Measurements from ENCODE around the gene JARID2. TPM values are rescaled to one million over a fixed set of nuclear protein-coding genes. Genes with fewer than 3 reads are reported as not detected.

JARID2 gene
- total RNA-seq, 2 experiments from 2014 or later, result 19.3 to 20.1 TPM

- H3K4me1 Mint-ChIP-seq, result peaks cover 22% of the 10 kb centered on the region
- H3K27me3 Mint-ChIP-seq, result no peaks in the 10 kb centered on the region
- H3K9me3 Mint-ChIP-seq, result no peaks in the 10 kb centered on the region
- peaks cover 13% of the 10 kb centered on the region for H3K36me3 Mint-ChIP-seq
- H3K27ac Mint-ChIP-seq, result no peak overlapping the region
- no peak for DNase-seq
- no peak overlapping the region for H3K4me3 Mint-ChIP-seq
Measured at GRCh38 chr6:15555101-15556038, 309.5 kb downstream of the JARID2 start.

- DNase-seq, result no peak
- peaks cover 11% of the 10 kb centered on the region for H3K36me3 Mint-ChIP-seq
- H3K4me3 Mint-ChIP-seq, result no peak overlapping the region
- no peaks in the 10 kb centered on the region for H3K27me3 Mint-ChIP-seq
- no peak overlapping the region for H3K27ac Mint-ChIP-seq
- no peaks in the 10 kb centered on the region for H3K9me3 Mint-ChIP-seq
- H3K4me1 Mint-ChIP-seq, result peaks cover 11% of the 10 kb centered on the region
Measured at GRCh38 chr6:15556711-15557110, 310.8 kb downstream of the JARID2 start.

- peaks cover 11% of the 10 kb centered on the region for H3K36me3 Mint-ChIP-seq
- peaks cover 9% of the 10 kb centered on the region for H3K4me1 Mint-ChIP-seq
- H3K9me3 Mint-ChIP-seq, result no peaks in the 10 kb centered on the region
- H3K4me3 Mint-ChIP-seq, result no peak overlapping the region
- H3K27me3 Mint-ChIP-seq, result no peaks in the 10 kb centered on the region
- no peak overlapping the region for H3K27ac Mint-ChIP-seq
- DNase-seq, result no peak
Measured at GRCh38 chr6:15557174-15557573, 311.3 kb downstream of the JARID2 start.

GRCh38 chr6:15560713-15561112 is 314.8 kb downstream of the JARID2 start:
- peaks cover under 1% of the 10 kb centered on the region for H3K4me1 Mint-ChIP-seq
- no peak overlapping the region for H3K4me3 Mint-ChIP-seq
- H3K27me3 Mint-ChIP-seq, result no peaks in the 10 kb centered on the region
- H3K27ac Mint-ChIP-seq, result no peak overlapping the region
- no peaks in the 10 kb centered on the region for H3K9me3 Mint-ChIP-seq
- peaks cover 6% of the 10 kb centered on the region for H3K36me3 Mint-ChIP-seq
- DNase-seq, result no peak

GRCh38 chr6:15561447-15562199 is 315.8 kb downstream of the JARID2 start:
- no peaks in the 10 kb centered on the region for H3K27me3 Mint-ChIP-seq
- H3K27ac Mint-ChIP-seq, result no peak overlapping the region
- no peaks in the 10 kb centered on the region for H3K9me3 Mint-ChIP-seq
- no peaks in the 10 kb centered on the region for H3K4me1 Mint-ChIP-seq
- H3K4me3 Mint-ChIP-seq, result no peak overlapping the region
- no peak for DNase-seq
- H3K36me3 Mint-ChIP-seq, result peaks cover 7% of the 10 kb centered on the region

- H3K4me3 Mint-ChIP-seq, result no peak overlapping the region
- no peaks in the 10 kb centered on the region for H3K9me3 Mint-ChIP-seq
- peaks cover 8% of the 10 kb centered on the region for H3K36me3 Mint-ChIP-seq
- H3K27me3 Mint-ChIP-seq, result no peaks in the 10 kb centered on the region
- no peak overlapping the region for H3K27ac Mint-ChIP-seq
- DNase-seq, result no peak
- no peaks in the 10 kb centered on the region for H3K4me1 Mint-ChIP-seq
Measured at GRCh38 chr6:15562977-15563376, 317.1 kb downstream of the JARID2 start.

- DNase-seq, result no peak
- H3K4me1 Mint-ChIP-seq, result peaks cover 5% of the 10 kb centered on the region
- no peak overlapping the region for H3K27ac Mint-ChIP-seq
- no peaks in the 10 kb centered on the region for H3K9me3 Mint-ChIP-seq
- no peak overlapping the region for H3K4me3 Mint-ChIP-seq
- H3K36me3 Mint-ChIP-seq, result peaks cover 22% of the 10 kb centered on the region
- no peaks in the 10 kb centered on the region for H3K27me3 Mint-ChIP-seq
Measured at GRCh38 chr6:15569035-15569995, 323.4 kb downstream of the JARID2 start.

GRCh38 chr6:15570171-15570570 is 324.3 kb downstream of the JARID2 start:
- no peak for DNase-seq
- Mint-ChIP-seq H3K4me1 (peaks cover 6% of the 10 kb centered on the region), H3K36me3 (peaks cover 26% of the 10 kb centered on the region), H3K27me3 (no peaks in the 10 kb centered on the region), H3K9me3 (no peaks in the 10 kb centered on the region), H3K4me3 (no peak overlapping the region), H3K27ac (no peak overlapping the region)
